HG03045 (cell line): ENCODE measurements around the gene CHAC1.
"Not testable (repeated sequence)": the region's sequence is repeated elsewhere in the genome, so short reads cannot be mapped to it uniquely, and the experiment has no call there.

Source experiments
- ATAC-seq: cut with Tn5 transposase; IDR thresholded peaks from one replicate; pipeline ENCODE4 v1.9.1; 2021; ENCODE audit warnings: mild to moderate bottlenecking, moderate library complexity; ENCODE audit not compliant: unreplicated experiment

The CHAC1 gene

GRCh38 chr15:40955930-40956540 is 2.8 kb downstream of the CHAC1 start:
- ATAC-seq: no peak

- no peak for ATAC-seq
These were observed 3.3 kb downstream of the CHAC1 start for GRCh38 chr15:40956541-40956982.

GRCh38 chr15:40957041-40957555 is 3.8 kb downstream of the CHAC1 start:
- no peak for ATAC-seq

- ATAC-seq: no peak
These were observed 4.3 kb downstream of the CHAC1 start for GRCh38 chr15:40957581-40958051.

- no peak for ATAC-seq
These were observed 4.9 kb downstream of the CHAC1 start for GRCh38 chr15:40958146-40958545.

- no peak for ATAC-seq
These were observed 5.5 kb downstream of the CHAC1 start for GRCh38 chr15:40958723-40959122.

- no peak for ATAC-seq
These were observed 6.3 kb downstream of the CHAC1 start for GRCh38 chr15:40959331-40960141.

GRCh38 chr15:40960151-40960885 is 7.0 kb downstream of the CHAC1 start:
- no peak for ATAC-seq

- ATAC-seq: no peak
These were observed 7.7 kb downstream of the CHAC1 start for GRCh38 chr15:40960925-40961324.

GRCh38 chr15:40961740-40962139 is 8.5 kb downstream of the CHAC1 start:
- ATAC-seq: not testable (repeated sequence)

GRCh38 chr15:40962317-40962716 is 9.0 kb downstream of the CHAC1 start:
- ATAC-seq: not testable (repeated sequence)

GRCh38 chr15:40963201-40963600 is 9.9 kb downstream of the CHAC1 start:
- ATAC-seq: no peak

GRCh38 chr15:40964006-40964405 is 10.7 kb downstream of the CHAC1 start:
- ATAC-seq: no peak

- no peak for ATAC-seq
These were observed 11.4 kb downstream of the CHAC1 start for GRCh38 chr15:40964634-40965033.

- no peak for ATAC-seq
These were observed 15.2 kb downstream of the CHAC1 start for GRCh38 chr15:40968290-40969085.

- ATAC-seq: no peak
These were observed 16.1 kb downstream of the CHAC1 start for GRCh38 chr15:40969363-40969762.

- ATAC-seq: no peak
These were observed 21.6 kb downstream of the CHAC1 start for GRCh38 chr15:40974879-40975278.

GRCh38 chr15:40976819-40977218 is 23.5 kb downstream of the CHAC1 start:
- no peak for ATAC-seq

- ATAC-seq: no peak
These were observed 24.9 kb downstream of the CHAC1 start for GRCh38 chr15:40978141-40978540.

- no peak for ATAC-seq
These were observed 25.3 kb downstream of the CHAC1 start for GRCh38 chr15:40978562-40978961.

GRCh38 chr15:40981186-40981585 is 27.9 kb downstream of the CHAC1 start:
- no peak for ATAC-seq
